ENCODE results near the gene LARGE1.
"Not testable (repeated sequence)": the region's sequence is repeated elsewhere in the genome, so short reads cannot be mapped to it uniquely, and the experiment has no call there.

The LARGE1 gene

DNA sequence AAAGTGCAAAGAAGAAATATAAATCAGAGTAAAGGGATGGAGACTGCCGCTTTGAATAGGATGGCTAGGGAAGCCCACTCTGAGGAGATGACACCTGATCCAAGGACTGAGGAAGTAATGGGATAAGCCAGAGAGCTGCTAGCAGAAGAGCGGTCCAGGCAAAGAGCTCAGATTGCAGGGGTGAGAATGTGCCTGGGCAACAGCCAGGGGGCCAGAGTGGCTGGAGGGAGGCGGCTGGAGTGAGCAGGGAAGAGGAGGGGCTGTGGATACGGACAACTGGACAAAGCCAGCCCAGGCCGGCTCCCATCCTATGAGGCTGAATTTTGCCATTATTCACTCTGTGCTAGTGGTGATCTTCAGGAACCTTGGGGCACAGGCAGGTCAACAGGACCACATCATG lies 501.8 kb downstream of the LARGE1 start:
- DNase-seq (ENCODE audit: low read depth): no peak

DNA sequence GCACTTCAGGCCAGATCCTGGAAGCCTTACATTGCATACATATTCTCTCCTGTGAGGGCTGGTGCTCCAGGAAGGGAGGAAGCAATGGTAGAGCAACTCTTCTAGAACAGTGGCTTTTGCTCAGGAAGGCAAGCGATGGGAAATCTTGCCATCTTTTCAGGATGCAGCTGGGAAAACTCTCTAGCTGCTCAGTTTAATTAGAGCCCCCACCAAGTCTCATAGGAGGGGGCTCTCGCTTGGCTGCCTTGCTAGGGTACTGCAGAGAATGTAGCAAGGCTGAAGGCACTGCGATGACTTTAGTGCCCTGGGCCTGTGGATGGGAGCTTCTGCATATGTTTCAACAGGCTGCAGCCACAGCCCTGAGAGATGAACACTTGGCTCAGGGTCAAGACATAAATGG lies 504.9 kb downstream of the LARGE1 start:
- no peak for DNase-seq (ENCODE audit: low read depth)

- DNase-seq (ENCODE audit: low read depth): no peak
Measured at GRCh38 chr22:33409079-33409478, 511.2 kb downstream of the LARGE1 start.

- DNase-seq (ENCODE audit: low read depth): no peak
Measured at GRCh38 chr22:33405194-33405593, 515.1 kb downstream of the LARGE1 start.

DNA sequence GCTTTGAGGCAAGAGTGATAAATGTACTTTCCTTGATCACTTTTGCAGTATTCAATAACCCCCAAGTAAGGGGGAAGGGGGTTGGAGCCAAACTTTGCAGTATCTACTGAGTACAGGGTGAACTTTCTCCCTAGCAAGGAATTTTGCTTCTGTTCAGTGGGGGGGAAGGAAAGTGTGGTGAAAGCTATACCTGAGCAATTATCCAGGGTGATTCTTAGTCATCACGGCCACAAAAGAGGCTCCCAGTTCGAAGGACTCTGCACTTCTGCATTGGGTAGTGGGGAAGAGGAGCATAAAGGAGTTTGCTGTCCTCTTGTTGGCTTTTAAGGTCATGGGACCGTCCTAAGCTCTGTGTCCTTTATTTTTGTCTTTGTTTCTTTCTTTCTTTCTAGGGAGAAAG lies 515.6 kb downstream of the LARGE1 start:
- no peak for DNase-seq (ENCODE audit: low read depth)

GRCh38 chr22:33402325-33402724 lies 518.0 kb downstream of the LARGE1 start:
- DNase-seq (ENCODE audit: low read depth): no peak

DNA sequence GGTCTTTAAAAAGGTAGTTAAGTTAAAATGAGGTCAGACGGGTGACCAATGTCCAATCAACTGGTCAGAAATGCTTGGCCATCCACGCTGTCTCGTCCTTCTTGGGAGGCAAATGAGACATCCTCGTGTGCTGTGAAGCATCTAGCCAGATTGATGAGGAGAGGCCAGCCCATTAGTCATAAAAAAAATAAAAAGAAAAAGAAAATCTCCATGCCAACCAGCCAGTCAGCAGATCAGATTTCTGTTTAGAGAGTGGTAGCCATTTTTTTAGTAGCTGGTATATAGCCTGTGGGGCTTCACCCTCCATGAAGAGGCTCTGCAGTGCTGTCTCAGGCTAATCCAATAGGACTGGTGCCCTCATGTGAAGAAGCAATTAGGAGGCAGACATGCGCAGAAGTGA lies 519.0 kb downstream of the LARGE1 start:
- DNase-seq (ENCODE audit: low read depth): no peak

GRCh38 chr22:33400891-33401290 lies 519.4 kb downstream of the LARGE1 start:
- DNase-seq (ENCODE audit: low read depth): no peak

- no peak for DNase-seq (ENCODE audit: low read depth)
Measured at GRCh38 chr22:33400061-33400840, 520.0 kb downstream of the LARGE1 start.

DNA sequence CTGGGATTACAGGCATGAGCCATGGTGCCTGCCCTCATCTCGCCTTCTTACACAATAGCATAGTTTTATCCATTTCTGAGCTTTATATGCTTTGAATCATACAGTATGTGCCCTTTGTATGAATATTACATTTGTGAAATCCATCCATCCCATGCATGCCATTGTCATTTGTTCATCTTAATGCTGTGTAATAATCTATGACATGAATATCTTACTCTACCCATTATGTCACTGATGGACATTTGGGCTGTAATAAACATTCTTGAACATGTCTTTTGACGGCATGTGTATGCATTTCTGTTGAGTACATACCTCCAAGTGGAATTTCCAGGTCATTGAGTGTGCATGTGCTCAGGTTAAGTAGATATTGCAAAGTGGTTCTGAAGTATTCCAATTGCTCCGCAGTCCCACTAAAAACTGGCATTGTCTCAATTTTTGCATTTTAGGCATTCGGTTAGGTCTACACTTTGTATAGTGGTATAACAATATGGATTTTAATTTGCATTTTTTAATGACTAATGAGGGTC lies 522.8 kb downstream of the LARGE1 start:
- no peak for DNase-seq (ENCODE audit: low read depth)

GRCh38 chr22:33393432-33393831 lies 526.8 kb downstream of the LARGE1 start:
- DNase-seq (ENCODE audit: low read depth): no peak

- DNase-seq (ENCODE audit: low read depth): no peak
Measured at GRCh38 chr22:33391298-33391697, 529.0 kb downstream of the LARGE1 start.

DNA sequence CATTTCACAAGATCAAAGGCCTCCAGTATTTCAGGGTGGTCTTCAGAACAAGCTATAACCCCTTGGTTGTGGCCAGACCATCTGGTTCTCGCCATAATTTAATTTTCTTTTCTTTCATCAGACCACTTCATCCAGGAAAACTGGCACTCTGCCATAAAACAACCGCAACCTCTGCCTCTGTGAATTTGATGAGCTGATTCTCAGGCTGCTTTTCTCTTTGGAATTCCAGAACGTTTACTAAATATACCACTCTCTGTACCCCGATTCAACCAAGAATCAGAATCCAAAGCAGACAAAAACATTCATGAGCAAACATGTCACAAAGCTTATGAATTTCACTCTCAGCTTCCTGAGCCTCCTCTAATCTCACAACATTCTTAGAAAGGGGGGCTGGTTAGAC lies 530.3 kb downstream of the LARGE1 start:
- DNase-seq (ENCODE audit: low read depth): no peak

DNA sequence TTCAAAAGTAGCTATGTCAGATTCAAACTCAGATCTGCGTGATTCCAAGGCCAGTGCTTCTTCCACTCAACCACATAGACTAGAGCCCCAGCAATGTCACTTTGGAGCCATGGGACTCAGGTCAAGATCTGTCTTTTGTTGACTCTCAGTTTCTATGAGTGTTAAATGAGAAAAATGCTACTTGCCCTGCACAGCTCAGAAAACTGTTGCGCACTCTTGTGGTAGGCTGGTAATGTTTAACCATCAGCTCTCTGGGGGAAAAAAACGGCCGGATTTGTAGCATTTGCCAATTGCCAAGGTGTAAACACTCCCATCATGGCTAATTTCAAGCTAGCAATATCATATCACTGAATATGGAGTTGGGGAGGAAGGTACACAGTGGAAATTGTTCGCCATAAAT lies 534.0 kb downstream of the LARGE1 start:
- no peak for DNase-seq (ENCODE audit: low read depth)

DNA sequence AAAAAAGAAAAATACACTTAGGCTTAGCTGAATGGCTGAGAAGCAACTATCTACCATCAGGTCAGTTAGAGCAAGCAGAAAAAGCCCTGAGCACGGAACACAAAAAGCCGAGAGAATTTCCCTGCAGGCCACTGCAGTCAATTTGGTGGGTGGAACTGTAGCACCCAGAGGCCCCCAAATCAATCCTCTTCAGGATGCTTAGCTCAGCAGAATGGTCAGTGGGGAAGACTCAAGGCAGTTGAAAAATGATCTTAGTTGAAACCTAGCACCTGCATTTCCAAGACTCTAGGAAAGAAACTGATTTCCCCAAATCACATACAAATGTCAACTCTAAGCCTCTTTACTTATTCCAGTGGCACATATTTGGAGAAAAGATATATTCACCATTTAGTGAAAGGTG lies 534.7 kb downstream of the LARGE1 start:
- DNase-seq (ENCODE audit: low read depth): no peak

DNA sequence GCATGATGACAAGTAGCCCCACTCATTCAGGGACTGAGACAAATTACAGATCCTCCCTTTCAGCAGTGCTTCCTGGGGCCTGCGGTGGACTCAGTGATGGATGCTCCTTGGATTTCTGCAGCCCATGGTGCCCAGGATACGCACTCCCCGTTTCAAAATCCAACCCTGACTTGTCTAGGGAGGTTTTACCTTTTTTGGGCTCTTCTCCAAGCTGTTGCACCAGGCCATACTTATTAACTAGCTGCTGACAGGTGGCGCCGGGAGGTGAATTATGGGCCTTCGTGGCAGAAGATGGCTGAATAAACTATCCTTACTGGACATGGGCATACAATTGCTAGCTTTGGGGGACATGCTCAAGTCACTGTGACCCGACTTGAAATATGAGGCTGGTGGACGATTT lies 537.8 kb downstream of the LARGE1 start:
- no peak for DNase-seq (ENCODE audit: low read depth)

DNA sequence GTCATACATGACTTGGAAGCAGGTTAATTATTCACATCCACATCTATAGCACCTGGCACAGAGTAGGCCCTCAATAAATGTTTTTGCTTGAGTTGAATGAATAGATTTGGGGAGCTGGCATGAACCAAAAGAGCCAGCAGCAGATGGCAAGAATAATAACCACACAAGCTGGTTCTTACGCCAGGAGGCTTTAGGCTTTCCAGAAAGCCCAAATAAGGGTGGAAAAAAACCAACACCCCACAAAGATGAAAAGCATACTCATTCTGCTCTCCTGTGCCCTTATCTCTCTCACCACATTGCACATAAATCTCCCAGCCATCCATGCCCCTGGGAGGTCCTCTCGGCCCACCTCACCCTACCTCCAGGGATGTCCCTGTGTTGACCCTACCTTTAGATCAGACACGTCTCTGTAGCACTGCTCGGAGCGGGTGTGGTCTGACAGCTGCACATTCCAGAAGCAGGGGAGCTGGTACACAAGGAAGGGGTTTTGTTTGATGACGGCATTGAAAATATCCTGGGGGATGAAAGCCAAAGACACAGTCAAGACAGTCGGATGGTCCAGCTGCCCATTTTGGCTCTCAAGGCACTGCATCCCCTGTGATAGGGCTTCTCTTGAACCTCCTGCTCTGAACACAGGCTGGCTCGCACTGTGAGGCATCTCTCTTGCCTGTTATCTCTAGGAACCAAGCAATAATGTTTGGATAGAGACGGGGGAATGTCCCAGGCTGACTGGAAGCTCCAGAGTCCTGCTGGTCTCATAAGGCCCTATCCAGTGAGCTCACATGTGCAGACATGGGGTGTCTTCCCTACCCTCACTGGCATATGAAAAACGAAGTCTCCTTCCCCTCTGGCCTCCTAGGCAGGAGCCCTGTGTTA lies 538.5 kb downstream of the LARGE1 start:
- DNase-seq (ENCODE audit: low read depth): no peak

GRCh38 chr22:33380789-33381530 lies 539.3 kb downstream of the LARGE1 start:
- DNase-seq (ENCODE audit: low read depth): no peak

DNA sequence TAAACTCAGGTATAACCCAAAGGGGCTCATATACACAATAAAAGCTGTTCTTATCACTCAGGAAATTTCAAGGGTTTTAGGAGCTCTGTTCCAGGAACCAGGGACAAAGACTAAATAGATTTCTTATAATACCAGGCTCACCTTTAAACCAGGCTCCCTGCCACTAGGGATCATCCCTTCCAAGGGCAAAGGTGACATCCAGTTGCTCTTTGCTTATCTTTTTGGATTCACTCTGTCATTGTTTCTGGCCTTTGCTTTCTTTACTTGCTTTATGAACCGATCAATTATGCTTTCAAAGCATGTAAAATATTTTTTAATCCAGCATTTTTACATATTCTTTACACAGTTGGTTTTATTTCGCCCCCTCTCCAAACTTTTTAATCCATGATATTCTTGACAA lies 540.4 kb downstream of the LARGE1 start:
- no peak for DNase-seq (ENCODE audit: low read depth)

GRCh38 chr22:33372875-33373274 lies 547.4 kb downstream of the LARGE1 start:
- no peak for DNase-seq (ENCODE audit: low read depth)

DNA sequence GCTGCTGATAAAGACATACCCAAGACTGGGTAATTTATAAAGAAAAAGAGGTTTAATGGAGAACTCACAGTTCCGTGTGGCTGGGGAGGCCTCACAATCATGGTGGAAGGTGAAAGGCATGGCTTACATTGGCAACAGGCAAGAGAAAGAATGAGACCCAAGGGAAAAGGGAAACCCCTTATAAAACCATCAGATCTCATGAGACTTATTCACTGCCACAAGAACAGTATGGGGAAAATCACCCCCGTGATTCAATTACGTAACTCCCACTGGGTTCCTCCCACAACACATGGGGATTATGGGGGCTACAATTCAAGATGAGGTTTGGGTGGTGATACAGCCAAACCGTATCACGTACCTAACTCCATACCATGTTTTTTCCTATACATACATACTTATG lies 557.0 kb downstream of the LARGE1 start:
- DNase-seq (ENCODE audit: low read depth): not testable (repeated sequence)

GRCh38 chr22:33362702-33363101 lies 557.6 kb downstream of the LARGE1 start:
- no peak for DNase-seq (ENCODE audit: low read depth)
